HG02840 (cell line): Measurements from ENCODE around the gene SRGAP3.
"Not testable (repeated sequence)": the region's sequence is repeated elsewhere in the genome, so short reads cannot be mapped to it uniquely, and the experiment has no call there.

Experiments
- ATAC-seq: cut with Tn5 transposase; IDR thresholded peaks from one replicate; pipeline ENCODE4 v1.9.1; 2021; ENCODE audit warnings: mild to moderate bottlenecking, moderate library complexity, moderate number of reproducible peaks; ENCODE audit not compliant: unreplicated experiment, low FRiP score

Gene SRGAP3

GRCh38 chr3:9249273-9250192, at the start of gene SRGAP3:
TSS of gene SRGAP3 (minus strand) at chr3:9249646. CDS start at chr3:9248951, 695 bp downstream.
- peak; percentile 99 for ATAC-seq

- ATAC-seq = no peak
These were observed 48.8 kb upstream of the SRGAP3 start for GRCh38 chr3:9298236-9298635.

- no peak for ATAC-seq
These were observed 46.8 kb upstream of the SRGAP3 start for GRCh38 chr3:9296241-9296640.

- ATAC-seq = no peak
These were observed 45.6 kb upstream of the SRGAP3 start for GRCh38 chr3:9295007-9295406.

GRCh38 chr3:9293953-9294352, 44.5 kb upstream of the SRGAP3 start:
- ATAC-seq = not testable (repeated sequence)

GRCh38 chr3:9293076-9293475, 43.6 kb upstream of the SRGAP3 start:
- no peak for ATAC-seq

GRCh38 chr3:9292516-9292915, 43.1 kb upstream of the SRGAP3 start:
- no peak for ATAC-seq

- no peak for ATAC-seq
These were observed 42.5 kb upstream of the SRGAP3 start for GRCh38 chr3:9291821-9292410.

- ATAC-seq = no peak
These were observed 41.1 kb upstream of the SRGAP3 start for GRCh38 chr3:9290566-9290965.

- not testable (repeated sequence) for ATAC-seq
These were observed 32.1 kb upstream of the SRGAP3 start for GRCh38 chr3:9281533-9281932.

GRCh38 chr3:9280451-9281219, 31.2 kb upstream of the SRGAP3 start:
- ATAC-seq = no peak

GRCh38 chr3:9279966-9280365, 30.5 kb upstream of the SRGAP3 start:
- no peak for ATAC-seq

- ATAC-seq = no peak
These were observed 29.1 kb upstream of the SRGAP3 start for GRCh38 chr3:9278498-9278897.

GRCh38 chr3:9278085-9278484, 28.6 kb upstream of the SRGAP3 start:
- no peak for ATAC-seq

- ATAC-seq = no peak
These were observed 27.4 kb upstream of the SRGAP3 start for GRCh38 chr3:9276761-9277370.

- no peak for ATAC-seq
These were observed 22.5 kb upstream of the SRGAP3 start for GRCh38 chr3:9271903-9272302.

GRCh38 chr3:9270704-9271103, 21.3 kb upstream of the SRGAP3 start:
- no peak for ATAC-seq

- no peak for ATAC-seq
These were observed 17.3 kb upstream of the SRGAP3 start for GRCh38 chr3:9266716-9267115.

- no peak for ATAC-seq
These were observed 10.9 kb upstream of the SRGAP3 start for GRCh38 chr3:9260305-9260704.

GRCh38 chr3:9257092-9257491, 7.6 kb upstream of the SRGAP3 start:
- no peak for ATAC-seq

GRCh38 chr3:9255976-9256375, 6.5 kb upstream of the SRGAP3 start:
- no peak for ATAC-seq
